ENCODE data around the gene ZNF155.
"Not testable (repeated sequence)": the region's sequence is repeated elsewhere in the genome, so short reads cannot be mapped to it uniquely, and the experiment has no call there.

The ZNF155 gene

GRCh38 chr19:43983912-43984686, at the start of gene ZNF155:
ZNF155 (plus strand) TSS chr19:43984188; CDS start chr19:43988544, 4,356 bp downstream.
- DNase-seq = peak; percentile 97 to 98

DNA sequence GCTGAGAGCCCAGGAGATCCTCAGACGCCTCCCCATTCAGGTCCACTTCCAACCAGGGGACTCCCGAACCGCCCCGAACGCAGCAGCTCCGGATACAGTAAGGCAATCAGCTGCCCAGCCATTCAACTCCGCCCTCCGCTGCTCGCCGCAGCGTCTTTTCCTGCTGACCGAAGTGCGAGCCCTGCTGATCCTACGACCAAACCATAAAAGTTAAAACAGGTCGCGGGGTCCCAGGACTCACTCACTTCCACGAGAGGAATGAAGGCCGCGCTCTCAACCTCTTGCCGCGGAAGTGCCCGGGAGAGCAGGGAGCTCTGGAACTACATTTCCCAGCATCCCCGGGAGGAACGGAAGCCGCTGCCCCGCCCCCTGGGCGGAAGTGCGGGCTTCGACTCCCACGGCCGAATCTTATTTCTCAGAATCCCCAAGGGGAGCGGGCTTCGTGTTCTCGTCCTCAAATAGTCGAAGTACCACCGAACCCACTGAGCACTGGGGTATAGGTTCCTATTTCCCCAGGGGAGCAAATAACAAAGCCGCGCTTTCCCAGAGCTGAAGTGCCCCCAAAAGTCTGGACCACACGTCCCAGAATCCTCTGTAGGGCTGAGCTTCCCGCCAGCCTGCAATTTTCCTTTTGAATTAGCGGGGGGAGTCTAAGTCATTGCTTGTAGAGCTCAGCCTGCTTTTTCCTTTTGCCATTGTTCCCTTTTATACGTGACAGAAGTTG, 48.8 kb upstream of the ZNF155 start, which contains the start of gene ZNF45:
TSS of gene ZNF45 (minus strand) at position 298 of the 724 bp plus-strand sequence. CDS start 13,097 bp downstream, outside the sequence.
- peak; percentile 92 for DNase-seq

DNA sequence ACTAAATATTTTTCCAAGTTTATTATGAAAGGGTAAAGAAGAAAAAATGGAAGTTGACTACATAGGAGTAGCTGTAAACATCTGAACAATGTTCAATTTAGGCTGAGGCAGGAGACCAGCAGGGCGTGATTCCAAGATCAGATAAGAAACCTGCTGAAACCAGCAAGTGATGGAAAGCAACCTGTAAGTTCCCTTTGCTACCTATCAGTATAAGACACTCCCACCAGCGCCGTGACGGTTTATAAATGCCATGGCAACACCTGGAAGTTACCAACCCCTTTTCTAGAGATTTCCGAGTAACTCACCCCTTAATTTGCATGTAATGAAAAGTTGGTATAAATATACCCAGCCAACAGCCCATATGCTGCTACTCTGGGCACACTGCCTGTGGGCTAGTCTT, 47.8 kb upstream of the ZNF155 start:
- no peak for DNase-seq

DNA sequence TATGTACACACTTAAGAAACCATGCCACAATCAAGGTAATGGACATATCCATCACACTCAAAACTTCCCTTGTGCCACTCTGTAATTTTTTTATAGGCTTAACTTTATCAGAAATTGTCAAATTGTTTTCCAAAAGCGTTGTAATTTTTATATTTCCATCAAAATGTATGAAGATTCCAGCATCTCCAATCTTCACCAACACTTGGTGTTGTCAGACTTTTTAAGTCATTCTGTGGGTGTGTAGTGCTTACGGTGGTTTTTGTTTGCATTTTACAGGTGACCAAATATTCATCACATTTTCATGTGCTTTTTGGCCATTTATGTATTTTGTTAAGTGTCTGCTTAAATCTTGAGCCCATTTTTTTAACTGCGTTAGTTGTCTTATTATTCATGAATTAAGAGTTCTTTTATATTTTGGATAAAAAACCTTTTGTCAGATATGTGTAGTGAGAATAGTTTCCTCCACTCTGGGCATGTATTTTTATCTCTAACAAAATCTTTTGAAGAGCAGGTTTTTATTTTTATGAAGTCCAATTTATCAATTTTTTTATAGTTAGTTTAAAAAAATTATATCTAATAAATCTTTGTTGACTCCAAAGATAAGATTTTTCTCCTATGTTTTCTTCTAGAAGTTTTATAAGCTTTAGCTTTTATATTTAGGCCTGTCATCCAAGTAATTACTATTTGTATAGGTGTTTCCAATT, 44.3 kb upstream of the ZNF155 start:
- no peak for DNase-seq

DNA sequence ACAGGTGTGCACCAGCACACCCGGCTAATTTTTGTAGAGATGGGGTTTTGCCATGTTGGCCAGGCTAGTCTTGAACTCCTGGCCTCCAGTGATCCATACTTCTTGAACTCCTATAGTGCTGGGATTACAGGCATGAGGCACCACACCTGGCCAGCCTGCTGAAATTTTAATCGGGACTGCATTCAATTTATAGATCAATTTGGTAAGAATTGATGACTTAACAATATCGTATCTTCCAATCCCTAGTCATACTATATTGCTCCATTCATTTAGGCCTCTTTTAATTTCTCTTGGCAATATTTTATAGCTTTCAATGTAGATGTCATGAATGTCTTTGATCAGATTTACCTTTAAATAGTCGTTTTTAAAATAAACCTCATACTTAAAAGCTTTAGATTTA, 43.3 kb upstream of the ZNF155 start:
- DNase-seq = no peak

DNA sequence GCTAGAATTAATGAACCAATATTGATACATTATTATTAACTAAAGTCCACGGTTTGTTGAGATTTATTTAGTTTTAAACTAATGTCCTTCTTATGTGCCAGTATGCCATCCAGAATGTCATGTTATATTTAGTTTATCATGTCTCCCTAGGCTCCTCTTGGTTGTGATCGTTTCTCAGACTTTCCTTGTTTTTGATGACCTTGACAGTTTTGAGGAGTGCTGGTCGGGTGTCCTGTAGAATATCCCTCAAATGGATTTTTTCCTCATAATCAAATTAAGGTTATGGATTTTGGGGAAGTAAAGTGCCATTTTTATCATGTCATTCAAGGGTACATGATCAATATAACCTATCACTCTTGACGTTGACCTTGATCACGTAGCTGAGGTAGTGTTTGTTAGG, 42.8 kb upstream of the ZNF155 start:
- DNase-seq = no peak

GRCh38 chr19:43947412-43947811, 36.6 kb upstream of the ZNF155 start:
- not testable (repeated sequence) for DNase-seq

GRCh38 chr19:43949803-43950202, 34.2 kb upstream of the ZNF155 start:
- not testable (repeated sequence) for DNase-seq

- DNase-seq = peak; percentile 96 to 98
These were observed 32.9 kb upstream of the ZNF155 start, which contains the start of gene ZNF221 for GRCh38 chr19:43950834-43951645. ZNF221 (plus strand) TSS chr19:43951228; CDS start chr19:43962727, 11,499 bp downstream.

DNA sequence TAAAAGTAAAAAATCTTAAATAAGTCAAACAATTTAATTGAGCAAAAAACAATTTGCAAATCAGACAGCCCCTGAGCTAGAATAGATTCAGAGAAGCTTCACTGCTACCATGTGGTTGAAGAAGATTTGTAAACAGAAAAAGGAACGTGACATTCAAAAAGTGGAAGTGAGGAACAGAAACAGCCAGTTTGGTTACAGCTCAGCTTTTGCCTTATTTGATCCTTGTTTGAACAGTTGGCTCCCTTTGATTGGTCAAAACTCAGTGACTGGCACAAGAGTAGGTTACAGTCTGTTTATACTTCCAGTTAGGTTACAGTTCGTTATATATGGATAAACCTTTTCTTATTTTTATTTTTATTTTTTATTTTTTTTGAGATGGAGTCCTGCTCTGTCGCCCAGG, 27.2 kb upstream of the ZNF155 start:
- DNase-seq = no peak

DNA sequence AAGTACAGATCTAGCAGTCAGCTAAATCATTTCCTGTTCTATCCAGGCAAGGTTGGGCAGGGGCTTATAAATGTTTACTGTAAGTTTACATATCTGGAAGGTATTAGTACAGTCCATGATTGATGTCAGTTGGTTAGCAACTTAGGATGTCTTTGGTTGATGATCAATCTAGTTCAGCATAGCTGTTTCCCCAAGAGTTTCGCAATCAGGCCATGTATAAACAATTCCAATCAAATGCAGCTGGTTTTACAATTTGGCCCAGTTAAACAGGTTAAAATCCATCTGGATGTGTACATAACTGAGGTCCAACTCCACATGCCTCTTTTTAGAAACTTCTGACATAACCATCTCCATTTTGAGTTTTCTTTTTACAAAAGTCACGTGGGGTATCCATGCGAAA, 26.1 kb upstream of the ZNF155 start:
- DNase-seq = no peak

- DNase-seq = no peak
These were observed 23.6 kb upstream of the ZNF155 start for GRCh38 chr19:43960411-43960810.

DNA sequence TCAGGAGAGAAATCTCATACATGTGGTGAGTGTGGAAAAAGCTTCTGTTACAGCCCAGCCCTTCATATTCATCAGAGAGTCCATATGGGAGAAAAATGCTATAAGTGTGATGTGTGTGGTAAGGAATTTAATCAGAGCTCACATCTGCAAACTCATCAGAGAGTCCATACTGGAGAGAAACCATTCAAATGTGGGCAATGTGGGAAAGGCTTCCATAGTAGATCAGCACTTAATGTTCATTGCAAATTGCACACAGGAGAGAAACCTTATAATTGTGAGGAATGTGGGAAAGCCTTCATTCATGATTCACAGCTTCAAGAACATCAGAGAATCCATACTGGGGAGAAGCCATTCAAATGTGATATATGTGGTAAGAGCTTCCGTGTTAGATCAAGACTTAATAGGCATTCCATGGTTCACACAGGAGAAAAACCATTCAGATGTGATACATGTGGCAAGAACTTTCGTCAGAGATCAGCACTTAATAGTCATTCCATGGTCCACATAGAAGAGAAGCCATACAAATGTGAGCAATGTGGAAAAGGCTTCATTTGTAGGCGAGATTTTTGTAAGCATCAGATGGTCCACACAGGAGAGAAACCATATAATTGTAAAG, 17.8 kb upstream of the ZNF155 start:
- DNase-seq = no peak

DNA sequence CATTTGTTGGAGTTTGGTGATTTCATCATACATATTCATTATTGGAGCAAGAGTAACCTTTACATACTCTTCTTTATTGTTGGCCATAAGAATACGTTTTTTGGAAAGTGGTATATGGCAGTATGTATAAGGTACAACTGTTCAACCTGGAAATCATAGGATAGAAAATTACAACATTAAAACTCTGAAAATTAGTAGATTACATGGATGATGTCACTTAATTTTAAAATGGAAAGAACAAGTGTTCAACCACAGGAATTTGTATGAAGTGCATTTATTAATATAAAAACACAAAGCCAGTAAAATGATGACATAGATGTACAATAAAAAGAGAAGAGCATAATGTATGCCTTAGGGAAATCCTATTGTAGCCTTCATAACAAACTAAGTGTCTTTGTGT, 7.3 kb upstream of the ZNF155 start:
- no peak for DNase-seq

DNA sequence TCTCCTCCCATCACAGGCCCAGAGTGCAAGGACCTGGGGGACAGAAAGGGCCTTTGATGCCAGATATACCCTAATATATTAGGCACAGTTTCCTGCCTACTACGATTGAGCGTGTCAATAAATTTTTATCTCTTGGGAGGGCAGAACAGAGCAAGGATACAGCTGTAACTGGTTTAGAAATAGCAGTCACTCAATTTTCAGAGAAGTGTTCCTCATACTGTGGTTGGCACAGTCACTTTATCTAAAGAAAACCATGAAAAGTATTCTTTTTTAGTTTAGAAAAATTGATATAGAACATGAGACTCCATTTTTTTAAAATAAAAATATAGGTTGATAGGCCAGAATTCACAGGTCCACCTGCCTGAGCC, 460 bp upstream of the ZNF155 start:
- DNase-seq = no peak

DNA sequence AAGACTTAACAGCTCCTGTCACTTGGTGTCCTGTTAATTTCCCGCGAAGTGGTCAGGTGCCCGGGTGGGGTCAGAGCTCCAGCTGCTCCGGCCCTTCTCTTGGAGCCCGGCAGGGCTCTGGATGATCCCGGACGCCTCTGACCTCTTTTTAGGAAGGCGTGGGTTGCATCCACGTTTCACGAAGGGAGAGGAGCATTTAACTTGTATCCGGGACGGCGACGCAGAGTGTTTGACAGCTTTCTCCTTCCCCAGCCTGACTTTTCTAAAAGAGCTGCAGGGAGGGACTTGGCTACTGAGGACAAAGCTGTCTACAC, 656 bp downstream of the ZNF155 start:
- no peak for DNase-seq

DNA sequence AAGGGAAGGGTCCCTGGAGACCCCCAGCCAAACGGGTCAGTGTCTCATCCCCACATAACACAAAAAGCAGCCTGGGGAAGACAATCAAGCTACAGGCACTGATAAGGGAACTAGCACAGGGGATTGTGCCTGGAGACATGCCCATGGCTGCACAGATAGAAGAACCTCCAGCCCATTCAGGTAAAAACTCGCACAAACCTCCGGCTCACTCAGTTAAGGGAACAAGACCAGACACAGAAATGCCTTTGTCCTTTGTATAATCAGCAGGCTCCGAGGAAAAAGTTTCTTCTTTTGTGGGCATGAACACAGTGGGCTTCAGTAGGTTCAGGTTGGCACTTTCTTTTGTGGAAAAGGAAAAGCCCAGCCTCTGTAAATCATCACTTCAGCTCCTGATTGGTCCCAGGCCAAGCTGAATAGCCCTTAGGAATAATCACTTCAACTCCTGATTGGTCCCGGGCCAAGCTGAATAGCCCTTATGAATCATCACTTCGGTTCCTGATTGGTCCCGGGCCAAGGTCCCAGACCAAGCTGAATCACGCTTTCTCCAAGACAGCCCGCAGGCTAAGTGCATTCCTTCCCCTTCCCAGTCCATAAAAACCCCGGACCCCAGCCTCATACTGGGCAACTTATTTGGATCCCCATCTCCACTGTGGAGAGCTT, 13.8 kb downstream of the ZNF155 start:
- DNase-seq = no peak

GRCh38 chr19:44002212-44002565, 18.2 kb downstream of the ZNF155 start:
- DNase-seq = no peak

DNA sequence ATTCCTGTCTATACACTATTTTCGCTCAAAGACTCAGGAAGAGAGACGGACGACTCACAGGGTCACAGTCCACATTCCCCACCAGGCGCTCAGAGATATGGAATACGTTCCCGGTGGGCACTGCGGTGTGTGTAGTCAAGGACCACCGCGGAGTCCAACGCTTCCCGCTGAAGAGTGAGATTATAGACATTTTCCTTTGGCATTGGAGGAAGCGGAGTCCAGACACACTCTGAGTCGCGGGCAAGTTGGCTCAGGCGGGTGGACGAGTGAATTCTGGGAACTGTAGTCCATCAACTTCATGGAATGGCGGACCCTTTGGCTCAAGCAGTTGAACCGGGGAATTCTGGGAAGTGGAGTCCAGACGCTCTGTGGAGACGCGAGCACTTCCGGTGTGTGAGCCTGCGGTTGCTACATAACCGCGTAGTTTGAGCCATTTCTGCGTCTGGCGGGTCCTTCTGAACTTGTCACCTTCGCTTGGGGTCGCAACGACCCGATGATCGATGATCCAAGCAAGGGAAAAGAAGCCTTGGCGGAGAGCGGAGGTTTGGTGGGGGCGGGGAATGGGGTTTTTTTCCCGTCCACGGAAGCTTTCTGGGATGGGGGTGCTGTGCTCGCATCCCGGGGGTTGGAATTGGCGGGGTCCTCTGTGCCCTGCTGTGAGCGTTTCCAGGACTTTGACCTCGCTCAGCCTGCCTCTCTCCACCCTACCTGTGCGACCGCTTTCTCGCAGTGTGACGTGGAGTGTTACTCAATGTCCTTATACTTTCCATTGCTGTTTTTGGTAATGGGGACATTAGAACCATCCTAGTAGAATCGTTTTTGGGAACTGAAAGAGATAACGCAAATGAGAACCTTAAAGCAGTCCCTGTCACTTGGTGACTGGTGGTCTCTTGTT, 18.8 kb downstream of the ZNF155 start, which contains the start of gene ZNF230:
TSS of gene ZNF230 (plus strand) at position 392 of the 895 bp plus-strand sequence. CDS start 4,122 bp downstream, outside the sequence.
- DNase-seq = peak; percentile 92 to 95

GRCh38 chr19:44003461-44004009, 19.5 kb downstream of the ZNF155 start:
- DNase-seq = no peak
